CD4-positive, CD25-positive, alpha-beta regulatory T cell (primary cell): ENCODE data around the gene JMJD1C. TPM values are rescaled to one million over a fixed set of nuclear protein-coding genes. Genes with fewer than 3 reads are reported as not detected.
A peak's percentile ranks its signal among the peaks of the same experiment; 100 is the strongest.

Experiments used
- ATAC-seq, 2 donors: fragments of 150-1000 bp; cut with Tn5 transposase; one replicate each; pipeline ENCODE4 v1.10.0; 2021; ENCODE audit warnings: low read depth in 2 of 2, moderate number of reproducible peaks in 2 of 2, moderate library complexity in 1 of 2
- DNase-seq, 3 donors: peaks; one replicate each; pipeline versions ENCODE4 v3.0.0 to v3.0.0-alpha.2; 2012 to 2022; ENCODE audit warnings: mixed read lengths in 1 of 3
- H3K27ac ChIP-seq: one replicate; pipeline ENCODE4 v1.7.0; 2013; ENCODE audit warnings: mild to moderate bottlenecking, low read length; ENCODE audit not compliant: insufficient read depth, poor library complexity, severe bottlenecking
- H3K27me3 ChIP-seq: one replicate; pipeline ENCODE4 v1.7.0; 2013; ENCODE audit warnings: low read length; ENCODE audit not compliant: control insufficient read depth, insufficient read depth
- H3K36me3 ChIP-seq: one replicate; pipeline ENCODE4 v1.7.0; 2013; ENCODE audit warnings: mild to moderate bottlenecking, low read length, moderate library complexity; ENCODE audit not compliant: control insufficient read depth, insufficient read depth
- H3K4me1 ChIP-seq: 2 replicates; pipeline ENCODE4 v1.7.0; 2013; ENCODE audit warnings: mild to moderate bottlenecking, low read length; ENCODE audit not compliant: insufficient read depth, control insufficient read depth, poor library complexity, severe bottlenecking
- H3K4me3 ChIP-seq: one replicate; pipeline ENCODE4 v1.7.0; 2013; ENCODE audit warnings: low read depth, mild to moderate bottlenecking, low read length, moderate library complexity
- H3K9me3 ChIP-seq, 2 experiments: 1 replicate in 1 of 2; 2 replicates in 1 of 2; pipeline ENCODE4 v1.7.0; 2013; ENCODE audit warnings: low read length in 2 of 2, mild to moderate bottlenecking in 1 of 2, moderate library complexity in 1 of 2; ENCODE audit not compliant: control insufficient read depth in 2 of 2
- H3K27ac Mint-ChIP-seq, 3 donors: one replicate each; pipeline ENCODE4 v1.8.0; 2020 to 2022; ENCODE audit warnings: mild to moderate bottlenecking in 3 of 3, mixed read lengths in 3 of 3, moderate library complexity in 2 of 3
- H3K27me3 Mint-ChIP-seq: one replicate; pipeline ENCODE4 v1.8.0; 2022; ENCODE audit warnings: mild to moderate bottlenecking, mixed read lengths
- H3K36me3 Mint-ChIP-seq: one replicate; pipeline ENCODE4 v1.8.0; 2020; ENCODE audit warnings: mixed read lengths
- H3K4me1 Mint-ChIP-seq, 4 donors: one replicate each; pipeline ENCODE4 v1.8.0; 2020 to 2022; ENCODE audit warnings: mixed read lengths in 4 of 4, mild to moderate bottlenecking in 1 of 4
- H3K4me3 Mint-ChIP-seq, 4 donors: one replicate each; pipeline ENCODE4 v1.8.0; 2020 to 2022; ENCODE audit warnings: mild to moderate bottlenecking in 4 of 4, mixed read lengths in 4 of 4, moderate library complexity in 3 of 4
- H3K9me3 Mint-ChIP-seq, 7 donors: one replicate each; pipeline ENCODE4 v1.8.0; 2020 to 2022; ENCODE audit warnings: mixed read lengths in 7 of 7, mild to moderate bottlenecking in 3 of 7, moderate library complexity in 2 of 7
- polyA plus RNA-seq, 4 donors: library from polyadenylated mRNA; unstranded; fragments of 300-500 nt; fragmentation: Illumina TruSeq; gene quantifications; one replicate each; pipeline ENCODE4 v1.2.3, GENCODE V29; 2021
- total RNA-seq: library from RNA; stranded (reverse); gene quantifications from one replicate; pipeline ENCODE4 v1.2.3, GENCODE V29; 2022

The JMJD1C gene
- total and polyA plus RNA-seq, 5 donors from 2014 or later = 35.5 to 222 (median 46.4) TPM

DNA sequence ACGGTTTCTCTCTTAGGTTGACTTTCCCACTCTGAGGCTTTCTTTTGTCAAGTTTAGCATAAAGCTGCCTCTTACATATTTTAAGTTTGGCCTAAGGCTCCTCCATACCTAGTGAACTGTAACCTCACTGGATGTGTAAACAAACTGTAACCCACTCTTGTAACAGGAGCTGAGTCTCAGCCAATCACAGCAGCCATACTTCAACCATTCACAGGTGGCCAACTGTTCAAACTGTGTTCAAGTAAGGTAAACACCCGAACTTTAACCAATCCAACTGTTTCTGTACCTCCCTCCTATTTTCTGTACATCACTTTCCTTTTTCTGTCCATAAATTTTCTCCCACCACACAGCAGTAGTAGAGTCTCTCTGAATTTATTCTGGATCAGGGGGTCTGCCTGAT is 340.3 kb downstream of the JMJD1C start:
- Mint-ChIP-seq H3K27ac (no peak overlapping the region), H3K4me3 (peak overlapping the region in 1 of 4 donors; percentile 38), H3K9me3 (peaks cover 0 to 2% (median 0%) of the 10 kb centered on the region in 7 donors)

DNA sequence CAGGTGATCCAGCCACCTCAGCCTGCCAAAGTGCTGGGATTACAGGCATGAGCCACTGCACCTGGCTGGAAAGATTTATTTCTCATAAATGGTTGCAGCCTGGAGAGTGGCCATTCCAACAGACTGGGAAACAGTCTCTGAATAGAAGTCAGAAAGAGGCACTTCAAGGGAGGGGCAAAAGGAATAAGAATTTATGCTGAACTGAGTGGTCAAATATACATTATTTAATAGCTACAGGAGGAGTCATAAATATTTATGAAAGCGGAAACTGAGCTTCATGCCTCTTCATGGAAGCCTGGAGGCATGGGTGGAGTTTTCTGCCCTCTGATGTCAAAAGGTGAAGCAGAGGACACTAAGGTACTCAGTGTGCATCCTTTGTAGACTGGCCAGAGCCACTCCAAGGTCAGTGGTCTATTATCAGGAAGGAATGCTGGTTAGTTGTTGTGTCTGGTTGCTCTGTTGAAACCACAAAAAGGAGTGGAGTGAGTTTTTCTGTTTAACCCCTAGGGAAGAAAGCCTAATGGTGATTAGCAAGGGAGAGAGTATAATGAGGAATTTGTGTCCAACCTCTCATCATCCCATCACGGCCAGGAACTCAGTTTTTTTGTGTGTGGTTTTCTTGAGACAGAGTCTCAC is 341.9 kb downstream of the JMJD1C start:
- H3K36me3 ChIP-seq = no peaks in the 10 kb centered on the region
- Mint-ChIP-seq H3K27ac (no peak overlapping the region), H3K27me3 (peaks cover 18% of the 10 kb centered on the region), H3K4me1 (no peaks in the 10 kb centered on the region), H3K4me3 (no peak overlapping the region), H3K36me3 (no peaks in the 10 kb centered on the region), H3K9me3 (peaks cover 0 to 2% (median 0%) of the 10 kb centered on the region in 7 donors)
- H3K4me3 ChIP-seq = no peak overlapping the region
- DNase-seq = no peak
- no peak for ATAC-seq
- H3K9me3 ChIP-seq = no peaks in the 10 kb centered on the region
- H3K4me1 ChIP-seq = no peaks in the 10 kb centered on the region
- no peak overlapping the region for H3K27ac ChIP-seq
- H3K27me3 ChIP-seq = no peaks in the 10 kb centered on the region

More for the DNA sequence above, 340.3 kb downstream of the JMJD1C start:
- H3K27me3 Mint-ChIP-seq = peaks cover 20% of the 10 kb centered on the region
- H3K4me1 Mint-ChIP-seq = no peaks in the 10 kb centered on the region
- Histone ChIP-seq H3K4me1 (no peaks in the 10 kb centered on the region), H3K36me3 (no peaks in the 10 kb centered on the region), H3K4me3 (no peak overlapping the region), H3K27ac (no peak overlapping the region), H3K27me3 (peaks cover 2% of the 10 kb centered on the region), H3K9me3 (no peaks in the 10 kb centered on the region)
- ATAC-seq (no peak), DNase-seq (no peak)
- H3K36me3 Mint-ChIP-seq = no peaks in the 10 kb centered on the region

DNA sequence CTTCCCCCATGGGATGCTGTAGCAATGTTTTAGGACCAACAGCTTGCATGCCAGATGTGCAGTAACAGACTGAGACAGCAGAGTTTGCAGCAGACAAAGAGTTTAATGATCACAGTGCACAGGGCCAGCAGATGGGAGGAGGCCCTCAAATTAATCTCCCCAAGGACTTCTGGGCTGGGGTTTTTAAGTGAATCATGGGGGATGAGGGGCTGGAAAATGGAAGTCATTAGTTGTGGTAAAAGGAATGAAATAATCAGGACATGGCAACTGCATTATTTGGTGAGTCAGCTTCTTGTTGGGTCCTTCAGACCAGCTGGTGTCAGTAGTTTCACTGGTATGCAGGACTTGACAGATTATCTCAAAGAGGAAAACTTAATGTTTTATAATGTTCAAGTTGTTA is 345.2 kb downstream of the JMJD1C start:
- Histone ChIP-seq H3K27ac (no peak overlapping the region), H3K4me3 (no peak overlapping the region), H3K36me3 (no peaks in the 10 kb centered on the region), H3K4me1 (no peaks in the 10 kb centered on the region), H3K27me3 (no peaks in the 10 kb centered on the region), H3K9me3 (no peaks in the 10 kb centered on the region)
- peaks cover 0 to 3% (median 0%) of the 10 kb centered on the region in 7 donors for H3K9me3 Mint-ChIP-seq
- no peak overlapping the region for H3K27ac Mint-ChIP-seq
- no peak for DNase-seq
- peaks cover 23% of the 10 kb centered on the region for H3K27me3 Mint-ChIP-seq
- ATAC-seq = no peak
- no peaks in the 10 kb centered on the region for H3K36me3 Mint-ChIP-seq
- no peak overlapping the region for H3K4me3 Mint-ChIP-seq
- no peaks in the 10 kb centered on the region for H3K4me1 Mint-ChIP-seq

DNA sequence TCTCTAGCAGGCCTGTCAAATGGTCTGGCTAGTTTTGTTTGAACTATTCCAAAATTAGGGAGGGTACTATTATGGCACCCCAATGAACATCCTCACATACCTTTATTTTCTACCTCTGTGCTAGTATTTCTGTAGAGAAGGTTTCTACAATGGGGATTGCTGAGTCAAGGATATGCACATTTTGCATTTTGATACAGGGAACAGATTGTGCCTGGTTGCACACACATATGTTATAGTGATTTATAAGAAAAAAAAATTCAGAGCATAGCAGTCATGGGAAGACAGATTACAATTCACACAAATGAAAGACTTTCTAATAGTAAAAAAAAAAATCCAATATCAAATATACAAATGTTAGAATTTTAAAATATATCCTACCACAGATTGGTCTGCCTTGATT is 346.7 kb downstream of the JMJD1C start:
- Histone ChIP-seq H3K9me3 (no peaks in the 10 kb centered on the region), H3K4me1 (no peaks in the 10 kb centered on the region), H3K27me3 (no peaks in the 10 kb centered on the region), H3K4me3 (no peak overlapping the region), H3K27ac (no peak overlapping the region), H3K36me3 (no peaks in the 10 kb centered on the region)
- H3K4me3 Mint-ChIP-seq = no peak overlapping the region
- peaks cover 19% of the 10 kb centered on the region for H3K27me3 Mint-ChIP-seq
- no peak overlapping the region for H3K27ac Mint-ChIP-seq
- H3K36me3 Mint-ChIP-seq = no peaks in the 10 kb centered on the region
- DNase-seq (no peak), ATAC-seq (no peak)
- H3K9me3 Mint-ChIP-seq = peaks cover 0 to 3% (median 0%) of the 10 kb centered on the region in 7 donors
- no peaks in the 10 kb centered on the region for H3K4me1 Mint-ChIP-seq

Other genes starting within 250 kb of the JMJD1C start
- gene REEP3, start 55.4 kb upstream of the JMJD1C start, total RNA-seq = 18.6 TPM
- 10 to 100 TPM; 12.7 to 21.2 (median 15.7) TPM for gene REEP3, start 55.4 kb upstream of the JMJD1C start, polyA plus RNA-seq